ENCODE results near the gene IRX4. TPM values are rescaled to one million over a fixed set of nuclear protein-coding genes. Genes with fewer than 3 reads are reported as not detected.

IRX4 gene
- total and polyA plus RNA-seq, 2 donors (not counting 3 experiments of a cell fraction or from before 2014, with no cell fraction given): not detected

GRCh38 chr5:1860949-1861348 lies 21.8 kb downstream of the IRX4 start:
- POLR2A ChIA-PET: no interaction called here

More at GRCh38 chr5:1860949-1861348, 21.8 kb downstream of the IRX4 start:
- H3K79me2 ChIP-seq (ENCODE audit: control insufficient read depth, insufficient read depth, low read length): no peaks in the 10 kb centered on the region
- H4K20me1 ChIP-seq (replicated peaks; ENCODE audit: control insufficient read depth, extremely low read depth, insufficient read depth, low read length): no peaks in the 10 kb centered on the region
- H3K27me3 ChIP-seq (ENCODE audit: control insufficient read depth in 2 of 2, insufficient read depth in 2 of 2, low read length in 2 of 2): no peaks in the 10 kb centered on the region
- CTCF ChIA-PET: no interaction called here
- H3K9me3 ChIP-seq (replicated peaks; ENCODE audit: control insufficient read depth, insufficient read depth, low read length): no peaks in the 10 kb centered on the region
- FAIRE-seq: no peak
- DNase-seq (ENCODE audit: low read depth, low spot score): no peak
- H3K4me2 ChIP-seq (ENCODE audit: insufficient read depth, low read length): no peak overlapping the region
- no peak overlapping the region for H3K27ac ChIP-seq (ENCODE audit: insufficient read depth, low read depth, low read length)
- no peaks in the 10 kb centered on the region for H3K36me3 ChIP-seq (ENCODE audit: control insufficient read depth in 2 of 2, extremely low read depth in 1 of 2, insufficient read depth in 2 of 2, low read length in 2 of 2)
- H3K4me3 ChIP-seq (replicated peaks in 1 of 3; ENCODE audit: insufficient read depth in 1 of 3, low read depth in 1 of 3, low read length in 3 of 3): no peak overlapping the region
- intact Hi-C loops (cut with micrococcal nuclease) (no loop called here), dilution Hi-C loops (cut with MboI; ENCODE audit: extremely low pct_ligation_motif_present, low sequenced_read_pairs) (no loop called here)
- no peaks in the 10 kb centered on the region for H3K9me1 ChIP-seq (replicated peaks; ENCODE audit: control insufficient read depth, extremely low read depth, insufficient read depth, low read length)
- no peak for TF ChIP-seq GATA2 (IDR thresholded peaks at IDR 0.05; ENCODE audit: insufficient read depth, insufficient read length, low read depth, low read length)
- no peak for TF ChIP-seq JUN (IDR thresholded peaks at IDR 0.05; ENCODE audit: borderline replicate concordance, insufficient read depth, insufficient read length, low read depth)
- no peak for TF ChIP-seq MYC (IDR thresholded peaks at IDR 0.05; ENCODE audit: low read depth, low read length)
- TF ChIP-seq FOS (IDR thresholded peaks at IDR 0.05; ENCODE audit: borderline replicate concordance, insufficient read depth, low read length): no peak
- TF ChIP-seq CTCF (IDR thresholded peaks at IDR 0.05; ENCODE audit: extremely low read depth in 1 of 2, insufficient read depth in 1 of 2, low read depth in 1 of 2, low read length in 2 of 2): no peak
- TF ChIP-seq POLR2A (IDR thresholded peaks at IDR 0.05; ENCODE audit: low read depth, low read length): no peak
- no peak for TF ChIP-seq POLR2AphosphoS5 (IDR thresholded peaks at IDR 0.05; ENCODE audit: insufficient read depth, low read depth, low read length)
- TF ChIP-seq EZH2 (IDR thresholded peaks at IDR 0.05; ENCODE audit: borderline replicate concordance, low read depth, low read length, severe bottlenecking): no peak
- no peak for TF ChIP-seq MAX (IDR thresholded peaks at IDR 0.05; ENCODE audit: insufficient read depth, insufficient read length)
- H3K9ac ChIP-seq (replicated peaks; ENCODE audit: extremely low read depth, insufficient read depth, low read length): no peak overlapping the region
- no peaks in the 10 kb centered on the region for H3K4me1 ChIP-seq (ENCODE audit: control insufficient read depth, extremely low read depth, insufficient read depth, low read length)
- BruUV-seq (replicated peaks): no TSS peak
- H2AFZ ChIP-seq (ENCODE audit: low read depth, low read length): no peak overlapping the region
